Mucosa of descending colon (tissue), 3 donors: ENCODE measurements around the gene STYXL1. TPM values are rescaled to one million over a fixed set of nuclear protein-coding genes. Genes with fewer than 3 reads are reported as not detected.

Experiments
- ATAC-seq: fragments of 200-7000 bp; cut with Tn5 transposase; one replicate; pipeline ENCODE4 v1.9.1; 2020; ENCODE audit warnings: mild to moderate bottlenecking, moderate library complexity
- DNase-seq, 3 donors: peaks; one replicate each; pipeline ENCODE4 v3.0.0-alpha.2; 2020
- H3K36me3 ChIP-seq: fragments of 200-600 bp; one replicate; pipeline ENCODE4 v1.8.0; 2021; ENCODE audit warnings: low read depth, mild to moderate bottlenecking
- H3K4me1 ChIP-seq: fragments of 200-600 bp; one replicate; pipeline ENCODE4 v1.8.0; 2021; ENCODE audit warnings: low read depth, mild to moderate bottlenecking
- H3K4me3 ChIP-seq: fragments of 200-600 bp; one replicate; pipeline ENCODE4 v1.8.0; 2021; ENCODE audit warnings: mild to moderate bottlenecking
- H3K9me3 ChIP-seq: fragments of 200-600 bp; one replicate; pipeline ENCODE4 v1.8.0; 2021; ENCODE audit warnings: mild to moderate bottlenecking
- intact Hi-C, 2 donors: fragments of 100-400 bp; cut with DNase I in 1 of 2; cut with micrococcal nuclease in 1 of 2; formaldehyde crosslinking; loops; one replicate each; pipeline versions ENCODE4 v1.11.0 to v1.11.1; 2022; cut with DNase I, micrococcal nuclease
- total RNA-seq, 3 donors: library from RNA; stranded (reverse); fragmentation: NEBNext Ultra II Directional in 2 of 3; extraction: Animal tissue kit (Norgen Biotek cat#: 25700) in 2 of 3; gene quantifications; one replicate each; pipeline versions ENCODE4 v1.2.1 to v1.2.4, GENCODE V29; 2021 to 2023
- TF ChIP-seq, protein P1 (sequence below): fragments of 200-600 bp; IDR thresholded peaks from one replicate; pipeline ENCODE4 v1.8.0; 2022; ENCODE audit warnings: antibody characterized with exemption, mild to moderate bottlenecking
- donor health status: DM: no; HTN: no; CAD: no; lungs with moderate emphysema.
- donor health status: DM: no; HTN: no; CAD: no.
- donor health status: DM: no; HTN: yes; CAD: no.

STYXL1 gene
- total RNA-seq, 3 donors from 2014 or later = 31.1 to 36.0 (median 33.7) TPM

DNA sequence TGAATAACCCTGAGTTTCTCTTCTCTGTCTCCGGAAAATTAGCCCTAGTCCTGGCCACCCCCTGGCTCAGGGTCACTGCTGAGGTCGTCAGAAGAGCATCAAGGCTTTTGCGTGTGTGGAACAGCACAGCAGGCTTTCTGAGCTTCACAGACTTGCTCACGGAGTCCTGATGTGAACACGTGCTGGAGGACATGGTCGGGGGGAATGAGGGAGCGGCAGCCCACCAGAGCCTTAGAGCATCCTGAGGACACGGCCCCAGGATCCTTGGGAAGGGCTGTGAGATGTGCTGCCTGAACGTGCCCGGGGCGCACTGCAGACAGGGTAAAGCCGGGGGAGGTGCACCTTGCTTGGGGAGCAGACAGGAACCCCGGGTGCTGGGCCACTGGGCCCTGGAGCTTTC, 82.2 kb downstream of the STYXL1 start:
- no peak overlapping the region for H3K4me3 ChIP-seq
- TF ChIP-seq, protein P1, sequence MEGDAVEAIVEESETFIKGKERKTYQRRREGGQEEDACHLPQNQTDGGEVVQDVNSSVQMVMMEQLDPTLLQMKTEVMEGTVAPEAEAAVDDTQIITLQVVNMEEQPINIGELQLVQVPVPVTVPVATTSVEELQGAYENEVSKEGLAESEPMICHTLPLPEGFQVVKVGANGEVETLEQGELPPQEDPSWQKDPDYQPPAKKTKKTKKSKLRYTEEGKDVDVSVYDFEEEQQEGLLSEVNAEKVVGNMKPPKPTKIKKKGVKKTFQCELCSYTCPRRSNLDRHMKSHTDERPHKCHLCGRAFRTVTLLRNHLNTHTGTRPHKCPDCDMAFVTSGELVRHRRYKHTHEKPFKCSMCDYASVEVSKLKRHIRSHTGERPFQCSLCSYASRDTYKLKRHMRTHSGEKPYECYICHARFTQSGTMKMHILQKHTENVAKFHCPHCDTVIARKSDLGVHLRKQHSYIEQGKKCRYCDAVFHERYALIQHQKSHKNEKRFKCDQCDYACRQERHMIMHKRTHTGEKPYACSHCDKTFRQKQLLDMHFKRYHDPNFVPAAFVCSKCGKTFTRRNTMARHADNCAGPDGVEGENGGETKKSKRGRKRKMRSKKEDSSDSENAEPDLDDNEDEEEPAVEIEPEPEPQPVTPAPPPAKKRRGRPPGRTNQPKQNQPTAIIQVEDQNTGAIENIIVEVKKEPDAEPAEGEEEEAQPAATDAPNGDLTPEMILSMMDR = no peak

GRCh38 chr7:75963381-75963995, 84.3 kb downstream of the STYXL1 start:
- intact Hi-C loops = no loop called here
- no peak overlapping the region for H3K4me3 ChIP-seq
- H3K36me3 ChIP-seq = no peaks in the 10 kb centered on the region
- TF ChIP-seq, protein P1 = no peak
- no peaks in the 10 kb centered on the region for H3K9me3 ChIP-seq
- DNase-seq (no peak), ATAC-seq (no peak)
- H3K4me1 ChIP-seq = peaks cover 10% of the 10 kb centered on the region

More for the DNA sequence above, 82.2 kb downstream of the STYXL1 start:
- Histone ChIP-seq H3K9me3 (no peaks in the 10 kb centered on the region), H3K4me1 (peaks cover 4% of the 10 kb centered on the region), H3K36me3 (no peaks in the 10 kb centered on the region)
- ATAC-seq (no peak), DNase-seq (no peak)
- intact Hi-C loops = no loop called here

GRCh38 chr7:75962607-75963380, 85.0 kb downstream of the STYXL1 start:
- H3K4me3 ChIP-seq = no peak overlapping the region
- DNase-seq = no peak
- peaks cover 17% of the 10 kb centered on the region for H3K4me1 ChIP-seq
- intact Hi-C loops = no loop called here
- H3K9me3 ChIP-seq = no peaks in the 10 kb centered on the region
- no peak for ATAC-seq
- H3K36me3 ChIP-seq = no peaks in the 10 kb centered on the region
- TF ChIP-seq, protein P1 = no peak

DNA sequence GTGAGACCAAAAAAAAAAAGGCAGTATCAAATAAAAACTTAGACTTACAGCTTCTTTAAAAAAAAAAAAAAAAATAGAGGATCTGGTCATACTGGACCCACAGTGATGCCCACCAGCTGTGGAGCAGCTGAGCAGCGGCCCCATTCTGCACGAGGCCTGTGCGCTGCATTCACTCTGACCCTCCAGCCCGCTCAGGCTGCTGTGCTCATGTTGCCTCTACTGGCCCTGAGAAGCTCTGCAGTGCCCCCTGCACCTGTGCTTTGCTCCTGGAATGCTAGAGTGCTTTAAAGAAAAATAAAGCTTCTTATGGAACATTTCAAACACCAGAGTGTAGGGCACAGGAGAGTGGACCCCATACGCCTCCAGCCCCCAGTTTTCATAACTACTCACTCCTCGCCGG, 86.6 kb downstream of the STYXL1 start:
- TF ChIP-seq, protein P1 = no peak
- no peaks in the 10 kb centered on the region for H3K36me3 ChIP-seq
- intact Hi-C loops = no loop called here

DNA sequence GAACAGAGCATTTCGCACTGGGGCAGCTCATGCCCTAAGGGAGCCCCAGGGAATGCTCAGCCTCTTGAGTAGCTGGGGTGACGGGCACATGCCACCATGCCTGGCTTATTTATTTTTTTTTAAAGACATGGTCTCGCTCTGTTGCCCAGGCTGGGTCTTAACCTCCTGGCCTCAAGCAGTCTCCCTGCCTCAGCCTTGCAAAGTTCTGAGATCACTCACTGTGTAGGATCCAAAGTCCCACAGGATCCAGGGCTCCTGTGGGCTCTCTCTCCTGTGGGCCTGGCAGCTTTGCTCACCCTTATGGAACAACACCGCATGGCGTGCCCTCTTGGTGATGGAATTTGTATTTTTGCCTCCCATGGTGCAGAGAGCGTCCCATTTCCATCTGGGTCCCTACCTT, 87.4 kb downstream of the STYXL1 start:
- intact Hi-C loops = no loop called here
- Histone ChIP-seq H3K9me3 (no peaks in the 10 kb centered on the region), H3K4me1 (peaks cover 28% of the 10 kb centered on the region), H3K36me3 (no peaks in the 10 kb centered on the region), H3K4me3 (no peak overlapping the region)
- TF ChIP-seq, protein P1 = no peak
- no peak for DNase-seq
- ATAC-seq = no peak

More for the DNA sequence above, 86.6 kb downstream of the STYXL1 start:
- Histone ChIP-seq H3K9me3 (no peaks in the 10 kb centered on the region), H3K4me1 (peaks cover 27% of the 10 kb centered on the region), H3K4me3 (no peak overlapping the region)
- ATAC-seq (no peak), DNase-seq (no peak)
